Thymus (tissue), 11 donors: ENCODE data around the gene ARRDC4. TPM values are rescaled to one million over a fixed set of nuclear protein-coding genes. Genes with fewer than 3 reads are reported as not detected.

Experiments used
- DNase-seq, 9 donors: peaks; one replicate each; pipeline ENCODE4 v3.0.0-alpha.2; 2013; ENCODE audit warnings: low spot score in 9 of 9, low read depth in 6 of 9, missing footprints in 1 of 9
- H3K27ac ChIP-seq, 2 donors: one replicate each; pipeline ENCODE4 v1.5.1; 2013; ENCODE audit warnings: control low read depth in 1 of 2, low read depth in 1 of 2, low read length in 1 of 2, mild to moderate bottlenecking in 1 of 2, moderate library complexity in 1 of 2
- H3K27me3 ChIP-seq, 2 donors: one replicate each; pipeline ENCODE4 v1.5.1; 2013; ENCODE audit warnings: low read length in 1 of 2; ENCODE audit not compliant: control insufficient read depth in 2 of 2, insufficient read depth in 1 of 2
- H3K36me3 ChIP-seq, 2 donors: one replicate each; pipeline ENCODE4 v1.5.1; 2013; ENCODE audit warnings: low read length in 1 of 2, mild to moderate bottlenecking in 1 of 2, moderate library complexity in 1 of 2; ENCODE audit not compliant: control insufficient read depth in 2 of 2, insufficient read depth in 2 of 2
- H3K4me1 ChIP-seq, 2 donors: one replicate each; pipeline ENCODE4 v1.5.1; 2013; ENCODE audit warnings: low read length in 2 of 2; ENCODE audit not compliant: control insufficient read depth in 2 of 2, insufficient read depth in 2 of 2
- H3K4me3 ChIP-seq, 2 donors: one replicate each; pipeline ENCODE4 v1.5.1; 2013; ENCODE audit warnings: low read length in 2 of 2, control low read depth in 1 of 2, mild to moderate bottlenecking in 1 of 2
- H3K9me3 ChIP-seq, 2 donors: one replicate each; pipeline ENCODE4 v1.5.1; 2013; ENCODE audit warnings: low read length in 1 of 2, mild to moderate bottlenecking in 1 of 2; ENCODE audit not compliant: control insufficient read depth in 2 of 2, insufficient read depth in 1 of 2
- WGBS: extraction: QIAGEN DNeasy Blood & Tissue Kit; methylation state at CpG from one replicate; pipeline ENCODE4 v1.1.7; 2013; 5-methylcytosine and 5-hydroxymethylcytosine counted together
- polyA plus RNA-seq: library from polyadenylated mRNA; stranded (reverse); fragments of 200-250 nt; gene quantifications from one replicate; pipeline ENCODE4 v1.2.3, GENCODE V29; 2013
- total RNA-seq: library from RNA; stranded (reverse); fragments of 120-200 nt; gene quantifications from one replicate; pipeline ENCODE4 v1.2.4, GENCODE V29; 2013
- donor health status: healthy.

Gene ARRDC4
- total and polyA plus RNA-seq, 2 donors: 6.2 to 13.3 TPM

DNA sequence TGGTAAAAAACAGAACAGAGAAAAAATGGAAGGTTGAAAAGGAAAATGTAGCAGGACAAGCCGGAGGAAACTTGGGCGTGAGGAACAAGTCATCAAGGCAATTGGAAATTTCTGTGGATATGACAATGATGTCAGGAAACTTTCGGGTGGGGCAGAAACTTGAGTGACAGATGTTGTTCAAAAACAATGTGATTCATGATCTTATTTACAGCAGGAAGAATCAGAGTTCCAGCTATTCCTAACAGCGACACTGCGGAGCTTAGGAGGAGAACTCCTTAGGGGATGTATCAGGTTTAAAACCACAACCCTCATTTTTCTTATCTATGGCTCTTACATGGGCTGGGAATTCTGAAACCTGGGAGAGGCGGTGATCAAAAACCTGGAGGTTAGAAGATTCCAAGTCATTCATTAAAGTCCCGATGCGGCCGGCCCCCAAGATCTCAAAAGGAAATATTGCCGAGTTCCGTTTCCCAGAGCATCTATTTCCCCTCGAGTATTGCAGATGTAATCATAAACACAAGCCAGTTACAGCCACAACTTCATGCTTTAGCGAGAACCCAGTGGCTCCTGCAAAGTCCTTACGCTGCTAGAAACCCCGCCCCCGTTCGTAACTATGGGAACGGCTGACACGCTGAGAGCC lies 659 bp upstream of the ARRDC4 start:
- Histone ChIP-seq H3K4me3 (peak overlapping the region; percentile 33 to 40), H3K36me3 (no peaks in the 10 kb centered on the region), H3K27me3 (no peaks in the 10 kb centered on the region), H3K27ac (peak overlapping the region; percentile 70 to 72), H3K9me3 (no peaks in the 10 kb centered on the region), H3K4me1 (peaks cover 7 to 13% of the 10 kb centered on the region in 2 donors)
- WGBS: 10% methylated on average over 19 of the region's 19 CpGs
- DNase-seq: peak in 1 of 9 donors; percentile 4

GRCh38 chr15:97961067-97961954 lies 808 bp downstream of the ARRDC4 start:
- Histone ChIP-seq H3K4me3 (peak overlapping the region; percentile 50 to 81), H3K27ac (peak overlapping the region in 1 of 2 donors; percentile 58), H3K9me3 (no peaks in the 10 kb centered on the region), H3K36me3 (no peaks in the 10 kb centered on the region), H3K27me3 (no peaks in the 10 kb centered on the region), H3K4me1 (peaks cover 7 to 13% of the 10 kb centered on the region in 2 donors)
- DNase-seq: peak in 4 of 9 donors; percentile 6 to 31 (median 14)
- 6% methylated on average over 48 of the region's 48 CpGs for WGBS

DNA sequence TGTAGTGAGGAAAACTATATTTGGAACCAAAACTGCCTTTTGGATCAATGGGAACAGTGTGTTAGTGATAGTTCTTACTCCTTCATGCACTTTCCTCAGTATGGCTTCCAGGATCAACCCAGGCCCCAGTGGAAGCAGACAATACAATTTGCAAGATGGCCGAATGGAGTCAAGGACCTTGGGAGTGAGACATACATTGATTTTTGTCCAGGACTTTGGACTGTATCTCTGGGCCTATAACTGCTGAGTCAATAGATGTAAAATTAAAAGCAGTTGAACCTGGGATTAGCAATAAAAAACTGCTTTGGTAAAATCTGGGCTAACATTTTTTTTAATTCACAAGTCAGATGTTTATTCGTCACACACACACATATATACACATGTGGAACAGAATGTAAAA lies 1.8 kb downstream of the ARRDC4 start:
- no peak for DNase-seq
- WGBS: 100% methylated on average over 2 of the region's 2 CpGs
- H3K27ac ChIP-seq: no peak overlapping the region
- H3K36me3 ChIP-seq: no peaks in the 10 kb centered on the region
- no peaks in the 10 kb centered on the region for H3K9me3 ChIP-seq
- H3K4me3 ChIP-seq: no peak overlapping the region
- H3K27me3 ChIP-seq: no peaks in the 10 kb centered on the region
- peaks cover 7 to 13% of the 10 kb centered on the region in 2 donors for H3K4me1 ChIP-seq

DNA sequence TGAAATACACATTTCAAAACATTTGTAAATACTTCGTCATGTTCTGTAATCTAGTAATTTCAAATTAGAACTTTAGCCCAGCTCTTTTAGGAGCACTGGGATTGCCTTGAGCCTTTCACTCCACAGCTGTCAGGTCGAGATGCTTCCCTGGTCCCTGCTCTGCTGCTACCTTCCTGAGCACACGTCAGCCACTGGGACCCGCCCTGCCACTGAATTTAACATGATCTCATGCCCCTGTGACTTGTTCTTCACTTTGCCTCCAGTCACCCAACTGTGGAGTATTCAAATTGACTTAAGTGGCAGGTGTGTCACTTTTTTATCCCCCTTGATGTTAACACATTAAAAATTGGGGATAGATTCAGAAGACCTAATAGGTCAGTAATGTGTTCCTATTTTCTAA lies 3.3 kb downstream of the ARRDC4 start:
- H3K27ac ChIP-seq: no peak overlapping the region
- H3K27me3 ChIP-seq: no peaks in the 10 kb centered on the region
- no peaks in the 10 kb centered on the region for H3K9me3 ChIP-seq
- H3K4me1 ChIP-seq: peaks cover 7 to 13% of the 10 kb centered on the region in 2 donors
- H3K4me3 ChIP-seq: no peak overlapping the region
- WGBS: 50% methylated on average over 4 of the region's 4 CpGs
- H3K36me3 ChIP-seq: no peaks in the 10 kb centered on the region
- DNase-seq: no peak

DNA sequence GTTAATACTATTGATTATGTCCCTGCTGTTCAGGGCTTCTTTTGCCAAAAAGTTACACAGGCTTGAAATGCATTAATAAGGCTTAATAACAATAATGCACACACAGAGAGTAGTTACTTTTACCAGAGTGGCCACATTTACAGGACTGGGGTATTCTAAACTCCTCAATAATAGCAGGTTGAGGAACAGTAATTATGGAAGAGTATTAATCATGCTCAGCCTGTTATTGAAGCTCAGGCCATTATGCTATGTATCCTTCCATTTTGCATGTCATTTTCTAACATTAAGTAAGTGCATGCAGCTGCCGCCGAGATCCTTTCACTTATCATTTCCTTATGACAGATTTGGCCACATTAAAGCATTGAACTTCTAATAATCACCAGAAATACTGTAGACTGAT lies 5.7 kb downstream of the ARRDC4 start:
- WGBS: 12% methylated on average over 2 of the region's 2 CpGs
- H3K27ac ChIP-seq: no peak overlapping the region
- no peak overlapping the region for H3K4me3 ChIP-seq
- no peaks in the 10 kb centered on the region for H3K27me3 ChIP-seq
- no peaks in the 10 kb centered on the region for H3K9me3 ChIP-seq
- H3K4me1 ChIP-seq: peaks cover 5 to 7% of the 10 kb centered on the region in 2 donors
- DNase-seq: no peak
- H3K36me3 ChIP-seq: peaks cover 7 to 8% of the 10 kb centered on the region in 2 donors

DNA sequence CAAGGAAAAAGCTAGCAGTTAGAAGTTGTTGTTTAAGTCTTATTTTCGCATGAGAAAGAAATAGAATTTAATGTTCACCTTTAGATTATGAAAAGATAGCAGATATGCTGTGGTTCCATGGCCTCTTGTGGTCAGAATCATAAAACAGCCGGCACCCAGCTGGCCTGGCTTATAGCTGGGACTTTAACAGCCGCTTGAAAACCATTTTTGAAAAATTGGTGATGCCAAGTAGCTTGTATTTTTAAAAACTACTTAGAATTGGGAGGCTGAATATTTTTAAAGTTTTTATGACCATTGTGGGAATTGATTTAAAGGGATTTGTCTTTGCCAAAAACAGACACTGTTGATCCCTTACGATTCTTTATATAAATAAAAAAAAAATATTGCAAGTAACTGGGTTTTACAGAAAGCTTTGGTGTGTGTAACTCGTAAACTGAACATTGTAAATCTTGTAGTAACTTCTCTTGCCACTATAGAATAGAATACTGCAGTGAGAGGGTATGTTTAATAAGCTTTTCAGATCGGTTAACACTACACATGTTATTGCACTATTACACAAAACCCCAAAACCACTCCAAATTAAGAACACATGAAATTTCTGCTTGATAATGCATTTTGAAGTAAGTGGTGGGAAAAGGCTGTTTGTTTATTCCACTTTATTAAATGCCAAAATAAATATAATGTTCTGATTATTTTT lies 6.6 kb downstream of the ARRDC4 start:
- H3K4me1 ChIP-seq: peaks cover 0 to 2% of the 10 kb centered on the region in 2 donors
- peak in 1 of 9 donors; percentile 29 for DNase-seq
- H3K27me3 ChIP-seq: no peaks in the 10 kb centered on the region
- no peak overlapping the region for H3K4me3 ChIP-seq
- no peaks in the 10 kb centered on the region for H3K9me3 ChIP-seq
- WGBS: 22% methylated on average over 6 of the region's 6 CpGs
- peaks cover 10 to 11% of the 10 kb centered on the region in 2 donors for H3K36me3 ChIP-seq
- H3K27ac ChIP-seq: peak overlapping the region in 1 of 2 donors; percentile 58

DNA sequence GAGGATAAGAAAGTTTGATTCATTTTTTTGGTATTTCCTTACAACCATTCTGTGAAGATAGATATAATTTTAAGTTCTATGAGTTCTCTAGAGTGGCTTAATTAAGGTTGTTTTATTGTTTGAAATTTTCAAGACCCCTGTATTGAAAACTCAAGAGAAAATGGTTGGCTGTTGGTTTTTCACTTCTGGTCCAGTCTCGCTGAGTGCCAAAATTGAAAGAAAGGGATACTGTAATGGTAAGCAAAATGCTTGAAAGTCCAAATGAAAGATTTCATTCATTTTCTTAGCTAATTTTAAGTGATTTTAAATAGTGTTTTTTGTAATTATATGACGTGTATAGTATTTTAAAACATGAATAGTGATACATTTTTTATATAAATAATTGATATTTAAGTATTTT lies 7.4 kb downstream of the ARRDC4 start:
- 96% methylated on average over 2 of the region's 2 CpGs for WGBS

DNA sequence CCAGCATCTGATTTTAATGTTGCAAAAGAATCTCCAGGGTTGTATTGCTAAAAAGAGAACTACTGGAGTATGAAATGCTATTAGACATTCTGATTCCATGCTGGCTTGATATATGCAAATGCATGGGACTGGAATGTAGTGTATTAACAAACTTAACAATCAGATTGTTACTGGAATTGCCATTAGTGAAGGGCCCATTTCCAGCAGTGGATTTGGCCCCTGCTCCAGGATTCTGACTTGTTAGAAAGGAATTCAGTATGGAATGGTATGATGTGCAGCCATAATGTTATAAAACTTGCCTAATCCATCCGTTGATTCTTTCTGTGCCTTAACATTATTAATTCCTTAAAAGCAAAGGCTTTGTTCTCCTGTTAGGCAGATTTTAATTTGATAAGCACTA lies 7.9 kb downstream of the ARRDC4 start:
- H3K4me3 ChIP-seq: no peak overlapping the region
- DNase-seq: no peak
- H3K9me3 ChIP-seq: no peaks in the 10 kb centered on the region
- WGBS: 94% methylated on average over 1 of the region's 1 CpG
- H3K36me3 ChIP-seq: peaks cover 10 to 11% of the 10 kb centered on the region in 2 donors
- H3K27ac ChIP-seq: no peak overlapping the region
- no peaks in the 10 kb centered on the region for H3K4me1 ChIP-seq
- H3K27me3 ChIP-seq: no peaks in the 10 kb centered on the region

More for the DNA sequence above, 7.4 kb downstream of the ARRDC4 start:
- Histone ChIP-seq H3K27me3 (no peaks in the 10 kb centered on the region), H3K36me3 (peaks cover 10 to 11% of the 10 kb centered on the region in 2 donors), H3K9me3 (no peaks in the 10 kb centered on the region), H3K4me3 (no peak overlapping the region), H3K4me1 (no peaks in the 10 kb centered on the region), H3K27ac (no peak overlapping the region)
- DNase-seq: no peak

GRCh38 chr15:97972366-97972765 lies 11.9 kb downstream of the ARRDC4 start:
- H3K36me3 ChIP-seq: peaks cover 10 to 11% of the 10 kb centered on the region in 2 donors
- no peaks in the 10 kb centered on the region for H3K9me3 ChIP-seq
- no peaks in the 10 kb centered on the region for H3K27me3 ChIP-seq
- H3K27ac ChIP-seq: no peak overlapping the region
- WGBS: 98% methylated on average over 1 of the region's 1 CpG
- DNase-seq: no peak
- H3K4me3 ChIP-seq: no peak overlapping the region
- no peaks in the 10 kb centered on the region for H3K4me1 ChIP-seq
